ENCODE data around the gene TWF2.
"Not testable (repeated sequence)": the region's sequence is repeated elsewhere in the genome, so short reads cannot be mapped to it uniquely, and the experiment has no call there.

TWF2 gene

DNA sequence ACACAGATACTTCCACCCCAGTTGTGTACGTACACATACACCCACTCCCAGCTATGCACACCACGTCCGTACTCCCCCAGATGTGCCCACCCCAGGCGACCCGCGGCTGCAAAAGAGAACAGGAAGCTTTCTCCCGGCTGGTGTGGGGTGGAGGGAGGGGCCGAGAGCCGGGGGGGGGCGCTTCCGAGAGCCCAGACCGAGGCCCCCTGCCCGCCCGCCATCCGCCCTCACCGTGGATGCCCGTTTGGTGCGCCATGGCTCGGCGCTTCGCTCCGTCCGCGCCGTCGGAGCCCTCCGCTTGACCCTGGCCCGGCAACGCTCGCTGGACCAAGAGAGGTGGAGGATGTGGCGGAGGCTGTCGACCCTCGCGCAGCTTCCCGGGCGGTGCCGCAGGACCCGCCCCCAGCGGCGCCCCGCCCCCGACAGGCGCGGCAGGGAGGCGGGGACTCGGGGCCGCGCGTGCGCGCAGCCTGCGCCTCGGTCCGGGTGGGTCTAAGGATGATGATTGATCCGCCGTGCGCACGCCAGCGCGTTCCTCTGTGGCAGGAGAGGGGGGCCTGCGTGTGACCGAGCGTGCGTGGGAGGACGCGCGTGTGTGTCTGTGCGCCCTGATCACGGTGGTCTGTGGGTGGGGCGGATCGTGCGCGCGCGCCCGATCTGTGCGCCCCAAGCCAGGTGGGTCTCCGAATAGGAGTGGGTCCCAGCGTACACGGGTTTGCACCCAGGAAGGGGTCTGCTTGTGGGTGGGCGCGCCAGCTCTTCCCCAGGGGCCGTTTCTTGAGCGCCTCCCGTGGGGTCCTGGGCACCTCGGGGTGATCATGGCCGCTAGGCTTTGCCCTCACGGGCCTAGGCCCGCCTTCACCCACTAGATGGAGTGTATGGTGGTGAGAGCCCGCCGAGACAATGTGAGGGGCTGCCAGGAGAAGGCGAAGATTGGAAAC, at the start of gene TWF2:
Gene TWF2 (minus strand): TSS at position 398 of the 941 bp plus-strand sequence. CDS start 142 bp downstream, at position 256.
- peak; percentile 64 to 71 for DNase-seq (ENCODE audit: low read depth in 2 of 2)

DNA sequence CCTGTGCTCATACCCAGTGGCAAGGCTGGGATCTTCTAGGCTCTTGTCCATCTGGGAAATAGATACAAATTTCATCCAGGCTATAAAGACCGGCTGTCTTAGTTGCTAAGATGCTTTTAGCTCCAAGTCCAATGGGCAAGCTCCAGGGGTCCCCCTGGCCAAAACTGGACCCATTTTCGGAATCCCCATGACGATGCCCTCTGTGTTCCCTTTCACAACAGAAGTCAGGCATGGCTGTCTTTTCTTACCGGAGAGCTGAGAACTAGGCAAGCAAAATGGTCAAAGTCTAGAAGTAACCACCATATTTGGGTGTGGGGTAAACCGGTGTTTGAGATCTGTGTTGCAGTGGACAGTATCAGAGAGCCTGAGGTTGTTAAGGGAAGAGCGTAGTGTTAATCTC, 49.7 kb upstream of the TWF2 start:
- DNase-seq (ENCODE audit: low read depth in 2 of 2): no peak

DNA sequence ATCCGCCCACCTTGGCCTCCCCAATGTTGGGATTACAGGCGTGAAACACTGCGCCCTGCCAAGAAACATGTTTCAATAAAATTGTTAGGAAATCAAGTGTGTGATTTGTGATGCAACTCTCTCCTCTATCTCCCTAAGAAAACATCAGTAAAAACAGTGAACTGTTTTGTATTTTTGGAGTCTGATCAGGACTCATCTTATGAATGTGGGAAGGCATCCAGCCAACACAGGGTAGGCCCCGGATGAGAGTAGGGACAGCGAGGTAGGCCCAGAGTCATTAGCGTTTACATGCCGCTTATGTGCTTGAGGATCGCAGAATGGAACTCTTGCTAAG, 47.8 kb upstream of the TWF2 start:
- DNase-seq (ENCODE audit: low read depth in 2 of 2): no peak

DNA sequence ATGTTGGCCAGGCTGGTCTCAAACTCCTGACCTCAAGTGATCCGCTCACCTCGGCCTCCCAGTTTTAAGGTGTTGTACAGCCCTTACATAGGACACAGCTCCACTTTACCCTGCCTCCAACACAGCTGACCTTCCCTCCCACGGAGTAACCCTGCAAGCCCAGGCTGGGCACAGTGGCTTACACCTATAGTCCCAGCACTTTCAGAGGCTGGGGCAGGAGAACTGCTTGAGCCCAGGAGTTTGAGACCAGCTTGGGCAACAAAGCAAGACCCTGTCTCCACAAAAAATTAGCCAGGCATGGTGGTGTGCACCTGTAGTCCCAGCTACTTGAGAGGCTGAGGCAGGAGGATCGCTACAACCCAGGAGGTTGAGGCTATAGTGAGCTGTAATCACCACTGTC, 45.1 kb upstream of the TWF2 start:
- not testable (repeated sequence) for DNase-seq (ENCODE audit: low read depth in 2 of 2)

DNA sequence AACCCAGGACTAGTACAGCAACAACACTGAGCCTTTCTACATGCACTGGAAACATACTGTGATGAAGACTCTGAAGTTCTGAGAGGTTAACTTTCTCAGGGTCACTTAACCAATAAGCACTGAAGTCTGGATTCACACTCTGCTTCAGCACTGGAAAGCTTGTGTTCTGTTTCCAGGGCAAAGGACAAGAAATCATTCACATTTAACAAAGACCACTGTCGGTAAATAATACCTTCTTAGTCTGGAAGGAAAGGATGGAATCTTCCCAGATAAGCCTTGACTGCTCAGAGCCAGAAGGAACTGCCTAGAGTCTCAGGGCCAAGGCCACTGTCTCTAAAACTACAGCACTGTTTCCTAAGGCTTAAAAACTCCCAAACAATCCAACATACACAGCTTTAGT, 44.3 kb upstream of the TWF2 start:
- DNase-seq (ENCODE audit: low read depth in 2 of 2): no peak

DNA sequence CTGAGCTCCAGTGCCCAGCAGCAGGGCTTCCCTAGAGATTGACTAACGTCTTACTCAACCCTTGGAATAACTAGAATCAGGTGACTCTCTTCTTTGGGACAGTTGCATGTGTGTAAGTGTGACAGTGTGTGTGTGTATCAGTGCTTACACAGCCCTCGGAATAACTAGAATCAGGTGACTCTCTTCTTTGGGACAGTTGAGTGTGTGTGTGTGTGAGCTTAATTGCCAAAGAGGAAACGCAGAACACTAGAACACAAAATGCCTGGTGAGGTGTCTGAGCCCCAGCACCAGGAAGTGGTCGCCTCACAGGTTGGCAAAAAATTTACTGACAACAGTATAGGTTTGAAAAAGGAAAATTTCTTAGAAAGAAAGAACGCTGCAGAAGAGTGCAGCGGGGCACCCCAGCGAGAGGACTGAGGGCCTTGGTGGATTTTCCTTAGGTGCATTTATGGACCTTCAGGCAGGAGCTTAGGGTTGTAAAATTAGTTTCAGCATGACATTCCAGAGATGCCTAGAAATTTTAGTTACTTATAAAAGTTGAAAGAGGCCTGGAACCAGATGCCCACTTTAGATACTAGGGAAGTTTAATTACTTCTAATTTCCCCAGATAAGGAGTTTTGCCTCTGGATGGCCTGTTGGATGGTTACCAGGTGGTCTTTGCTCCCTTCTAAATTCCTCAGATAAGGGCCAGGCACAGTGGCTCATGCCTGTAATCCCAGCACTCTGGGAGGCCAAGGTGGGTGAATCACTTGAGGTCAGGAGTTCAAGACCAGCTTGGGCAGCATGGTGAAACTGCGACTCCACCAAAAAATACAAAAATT, 43.2 kb upstream of the TWF2 start:
- DNase-seq (ENCODE audit: low read depth in 2 of 2): no peak

DNA sequence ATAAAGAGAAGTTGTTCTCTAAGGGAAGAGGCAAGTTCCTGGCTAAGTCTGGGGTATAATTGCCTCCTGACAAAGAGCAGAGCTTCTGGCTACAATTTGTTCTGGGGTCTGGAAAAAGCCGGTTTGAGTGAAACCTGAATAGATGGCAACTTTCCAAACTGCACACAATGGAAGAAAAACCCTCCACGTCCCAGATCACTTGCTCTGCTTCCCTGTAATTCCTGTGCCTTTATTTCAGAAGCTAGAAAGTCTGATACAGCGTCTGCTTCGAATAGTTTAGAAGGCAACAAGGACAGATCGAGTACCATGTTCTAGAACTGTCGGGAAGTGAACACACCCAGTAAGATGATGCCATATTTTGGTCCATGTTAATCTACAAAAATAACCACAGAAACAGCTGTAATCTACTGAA, 41.1 kb upstream of the TWF2 start:
- no peak for DNase-seq (ENCODE audit: low read depth in 2 of 2)

DNA sequence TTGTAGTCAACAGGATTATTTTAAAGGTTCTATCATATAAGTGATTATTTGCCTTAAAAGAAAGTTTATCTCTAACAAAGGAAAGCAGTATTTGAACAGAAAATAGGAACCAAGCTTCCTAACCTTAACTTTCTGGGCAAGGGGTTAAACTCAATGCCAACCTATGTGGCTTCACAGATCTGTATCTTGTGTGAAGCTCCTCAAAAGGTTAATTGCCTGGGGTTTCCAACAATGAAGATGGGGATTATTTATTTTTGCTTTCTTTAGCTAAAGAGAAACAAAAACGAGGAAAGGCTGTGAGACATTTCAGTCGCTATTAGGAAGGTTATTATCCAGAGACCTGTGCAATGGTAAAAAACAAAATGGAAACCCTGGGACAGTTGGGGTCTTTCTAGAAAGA, 40.6 kb upstream of the TWF2 start:
- no peak for DNase-seq (ENCODE audit: low read depth in 2 of 2)

DNA sequence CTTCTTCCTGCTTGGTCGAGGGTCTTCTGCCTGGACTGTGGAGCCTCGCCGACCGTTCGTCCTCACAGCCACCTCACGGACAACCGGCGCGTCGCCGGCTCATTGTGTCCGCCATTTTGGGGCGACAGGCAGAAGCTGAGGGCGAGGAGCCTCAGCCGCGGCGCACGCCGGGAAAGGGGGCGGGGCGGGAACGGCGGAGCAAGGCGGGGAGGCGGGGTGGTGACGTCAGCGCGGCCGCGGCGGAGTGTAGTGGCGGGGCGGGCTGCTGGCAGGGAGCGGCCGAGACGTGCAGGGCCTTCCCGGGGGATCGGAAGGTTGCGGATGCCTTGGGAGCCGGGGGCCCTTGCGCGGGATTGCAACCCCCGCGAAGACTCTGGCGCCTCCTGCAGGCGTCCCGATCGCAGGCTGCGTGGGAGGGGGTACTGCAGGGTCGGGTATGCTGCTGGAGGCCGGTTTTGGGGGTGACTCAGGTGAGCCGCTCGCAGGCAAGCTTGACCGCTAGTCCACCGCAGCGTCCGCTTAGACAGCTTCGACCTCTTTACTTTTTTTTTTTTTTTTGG, 39.6 kb upstream of the TWF2 start, which contains the start of gene WDR82:
Gene WDR82 (minus strand): TSS at position 140 of the 560 bp plus-strand sequence. CDS start 288 bp downstream, outside the sequence.
- peak; percentile 93 to 99 for DNase-seq (ENCODE audit: low read depth in 2 of 2)

DNA sequence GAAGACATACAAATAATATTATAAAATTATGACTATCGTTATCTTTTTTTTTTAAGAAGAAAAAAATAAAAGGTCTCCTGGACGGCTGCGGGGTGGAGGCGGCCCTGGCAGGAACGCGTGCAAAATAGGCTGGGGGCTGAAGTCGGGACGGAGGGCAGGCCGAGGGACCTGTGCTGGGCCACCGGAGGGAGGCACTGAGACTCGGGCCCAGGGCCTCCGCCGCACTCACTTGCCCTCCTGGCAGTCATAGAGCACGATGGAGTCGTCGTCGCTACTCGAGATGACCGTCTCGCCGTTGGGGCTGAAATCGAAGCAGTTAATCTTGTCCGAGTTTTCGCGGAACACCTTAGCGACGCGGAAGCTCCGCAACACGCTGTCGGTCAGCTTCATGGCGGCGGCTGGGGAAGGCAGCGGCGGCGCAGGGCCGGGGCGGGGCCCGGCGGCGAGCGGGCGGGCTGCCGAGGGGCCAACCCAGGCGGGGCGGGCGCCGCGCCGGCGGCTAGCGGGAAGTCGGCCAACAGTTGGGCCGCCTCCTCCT, 39.1 kb upstream of the TWF2 start:
- DNase-seq (ENCODE audit: low read depth in 2 of 2): peak; percentile 16 to 37

DNA sequence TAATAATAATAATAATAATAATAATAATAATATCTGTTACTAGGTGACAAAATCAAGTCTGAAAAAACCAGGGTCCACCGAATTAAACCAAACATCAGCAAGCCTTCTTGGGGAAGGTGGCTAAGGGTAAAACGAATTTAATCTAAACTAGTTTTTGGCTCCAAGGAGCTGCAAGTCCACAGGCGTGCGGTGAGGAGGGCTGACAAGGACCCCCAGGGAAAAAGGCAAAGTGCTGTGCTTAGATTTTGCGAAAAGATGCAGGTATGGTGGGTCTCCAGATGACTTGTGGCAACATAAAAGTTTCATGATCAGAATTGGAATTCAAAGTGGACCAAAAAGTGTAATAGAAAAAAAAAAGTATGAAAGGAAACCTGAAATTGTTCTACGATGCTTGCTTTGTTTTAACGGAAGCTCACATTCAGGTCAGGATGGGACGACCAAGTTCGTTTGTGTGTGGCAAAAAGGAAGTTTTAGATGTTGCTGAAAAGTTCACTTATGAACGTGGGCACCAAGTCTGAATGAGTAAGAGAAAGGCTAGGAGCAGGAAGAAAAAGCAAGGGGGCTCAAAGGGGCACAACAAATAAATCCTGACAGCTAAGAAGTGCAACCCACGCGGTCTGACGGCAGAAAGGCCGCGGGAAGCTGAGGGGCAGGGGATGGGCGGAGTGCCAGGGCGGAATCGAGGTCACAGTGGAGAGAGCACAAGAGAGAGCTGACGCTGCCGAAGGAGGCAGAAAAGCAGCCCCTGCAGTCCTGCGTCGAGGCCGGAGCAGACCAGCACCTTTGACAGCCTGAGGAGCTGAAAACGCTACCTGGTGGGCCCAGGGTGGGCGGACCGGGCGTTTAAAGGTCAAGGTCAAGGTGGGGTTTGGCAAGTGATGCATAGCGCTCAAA, 38.4 kb upstream of the TWF2 start:
- DNase-seq (ENCODE audit: low read depth in 2 of 2): peak; percentile 30 to 46

DNA sequence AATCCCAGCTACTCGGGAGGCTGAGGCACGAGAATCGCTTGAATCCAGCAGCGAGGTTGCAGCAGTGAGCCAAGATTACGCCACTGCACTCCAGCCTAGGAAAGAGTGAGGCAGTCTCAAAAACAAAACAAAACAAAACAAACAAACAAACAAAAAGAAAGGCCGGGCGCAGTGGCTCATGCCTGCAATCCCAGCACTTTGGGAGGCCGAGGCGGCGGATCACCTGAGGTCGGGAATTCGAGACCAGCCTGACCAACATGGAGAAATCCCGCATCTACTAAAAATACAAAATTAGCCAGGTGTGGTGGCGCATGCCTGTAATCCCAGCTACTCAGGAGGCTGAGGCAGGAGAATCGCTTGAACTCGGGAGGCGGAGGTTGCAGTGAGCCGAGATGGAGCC, 35.8 kb upstream of the TWF2 start:
- DNase-seq (ENCODE audit: low read depth in 2 of 2): not testable (repeated sequence)

DNA sequence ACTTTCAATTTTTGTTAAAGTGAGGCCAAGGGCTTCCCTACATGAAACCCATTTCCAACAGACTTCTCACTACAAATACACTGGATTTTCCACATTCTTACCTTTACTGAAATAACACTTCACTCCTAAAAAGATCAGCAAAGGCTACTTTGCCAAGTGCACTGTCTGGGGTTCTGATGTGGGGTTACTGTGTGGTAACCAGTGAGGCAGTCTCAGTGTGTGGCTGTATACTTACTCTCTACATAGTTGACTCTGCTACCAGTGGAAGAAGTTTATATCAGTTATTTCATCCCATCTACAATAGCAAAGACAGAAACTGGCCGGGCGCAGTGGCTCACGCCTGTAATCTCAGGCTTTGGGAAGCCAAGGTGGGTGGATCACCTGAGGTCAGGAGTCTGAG, 33.9 kb upstream of the TWF2 start:
- DNase-seq (ENCODE audit: low read depth in 2 of 2): no peak

DNA sequence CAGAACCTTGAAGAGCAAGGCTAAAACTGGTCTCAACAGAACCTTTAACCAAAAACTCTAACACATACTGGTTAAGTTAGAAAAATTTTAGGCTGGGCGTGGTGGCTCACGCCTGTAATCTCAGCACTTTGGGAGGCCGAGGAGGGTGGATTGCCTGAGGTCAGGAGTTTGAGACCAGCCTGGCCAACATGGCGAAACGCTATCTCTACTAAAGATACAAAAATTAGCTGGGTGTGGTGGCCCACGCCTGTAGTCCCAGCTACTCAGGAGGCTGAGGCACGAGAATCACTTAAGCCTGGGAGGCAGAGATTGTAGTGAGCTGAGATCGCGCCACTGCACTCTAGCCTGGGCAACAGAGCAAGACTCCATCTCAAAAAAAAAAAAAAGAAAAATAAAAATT, 33.2 kb upstream of the TWF2 start:
- not testable (repeated sequence) for DNase-seq (ENCODE audit: low read depth in 2 of 2)

DNA sequence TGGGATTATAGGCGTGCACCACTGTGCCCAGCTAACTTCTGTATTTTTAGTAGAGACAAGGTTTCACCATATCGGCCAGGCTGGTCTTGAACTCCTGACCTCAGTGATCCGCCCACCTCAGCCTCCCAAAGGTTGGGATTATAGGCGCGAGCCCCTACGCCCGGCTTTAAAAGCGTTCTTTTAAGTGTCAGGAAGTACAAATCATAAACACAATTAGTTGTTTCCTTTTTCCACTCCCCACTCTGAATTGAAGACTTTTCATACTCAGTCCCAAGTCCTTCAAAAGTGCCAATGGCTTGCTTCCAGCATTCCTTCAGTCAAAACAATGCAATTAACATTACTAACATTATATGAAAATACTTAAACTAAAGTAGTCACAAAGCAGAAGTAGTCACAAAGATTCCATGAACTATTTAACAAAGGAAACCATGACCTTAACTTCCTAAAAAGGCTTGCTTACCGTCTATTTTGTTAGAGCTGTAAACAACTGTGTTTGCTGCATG, 31.3 kb upstream of the TWF2 start:
- DNase-seq (ENCODE audit: low read depth in 2 of 2): no peak

DNA sequence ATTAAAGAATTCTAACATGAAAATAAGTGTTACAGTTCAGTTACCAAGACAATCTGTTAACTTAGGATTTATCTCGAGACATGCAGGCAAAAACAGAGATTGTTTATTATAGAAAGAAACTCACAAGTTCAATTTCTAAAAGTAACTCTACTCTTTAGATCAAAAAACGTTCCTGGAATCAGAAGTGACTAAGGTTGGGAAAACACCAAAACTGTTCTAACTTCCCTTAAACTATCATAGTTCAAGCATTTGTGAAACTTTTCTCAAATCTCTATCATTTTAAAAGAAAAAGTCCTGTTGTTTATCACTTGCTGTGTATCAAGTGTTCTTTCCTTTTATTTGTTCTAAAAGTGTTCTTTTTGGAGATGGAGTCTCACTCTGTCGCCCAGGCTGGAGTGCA, 30.8 kb upstream of the TWF2 start:
- DNase-seq (ENCODE audit: low read depth in 2 of 2): no peak

DNA sequence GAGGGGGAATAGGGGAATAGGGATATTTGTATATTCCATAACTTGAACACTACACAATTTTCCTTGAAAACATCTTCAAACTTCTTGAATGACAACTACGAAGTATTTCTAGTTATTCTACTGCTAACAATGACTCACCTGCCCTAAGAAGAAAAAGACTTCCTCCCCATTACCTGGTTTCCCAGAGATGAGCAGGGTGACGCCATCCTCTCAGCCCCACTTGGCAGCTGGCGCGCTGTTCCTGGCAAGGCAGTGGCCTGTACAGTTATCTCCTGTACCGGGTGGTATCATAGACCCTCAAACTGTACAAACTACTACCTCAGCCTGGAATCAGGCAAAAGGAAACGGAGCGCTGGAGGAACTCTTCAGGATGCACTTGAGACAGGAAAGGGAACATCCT, 29.1 kb upstream of the TWF2 start:
- DNase-seq (ENCODE audit: low read depth in 2 of 2): no peak

DNA sequence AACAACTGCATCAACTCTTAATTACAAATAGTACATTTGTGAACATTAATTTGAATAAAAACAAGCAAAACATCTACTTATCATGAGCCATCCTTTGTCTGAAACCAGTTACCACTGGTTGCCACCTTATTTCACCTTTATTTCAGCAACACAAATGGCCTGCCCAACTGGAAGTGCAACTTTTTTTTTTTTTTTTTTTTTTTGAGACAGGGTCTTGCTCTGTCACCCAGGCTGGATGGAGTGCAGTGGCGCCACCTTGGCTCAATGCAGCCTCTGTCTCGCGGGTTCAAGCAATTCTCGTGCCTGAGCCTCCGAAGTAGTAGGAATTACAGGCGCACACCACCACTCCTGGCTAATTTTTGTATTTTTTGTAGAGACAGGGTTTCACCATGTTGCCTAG, 26.4 kb upstream of the TWF2 start:
- DNase-seq (ENCODE audit: low read depth in 2 of 2): no peak

DNA sequence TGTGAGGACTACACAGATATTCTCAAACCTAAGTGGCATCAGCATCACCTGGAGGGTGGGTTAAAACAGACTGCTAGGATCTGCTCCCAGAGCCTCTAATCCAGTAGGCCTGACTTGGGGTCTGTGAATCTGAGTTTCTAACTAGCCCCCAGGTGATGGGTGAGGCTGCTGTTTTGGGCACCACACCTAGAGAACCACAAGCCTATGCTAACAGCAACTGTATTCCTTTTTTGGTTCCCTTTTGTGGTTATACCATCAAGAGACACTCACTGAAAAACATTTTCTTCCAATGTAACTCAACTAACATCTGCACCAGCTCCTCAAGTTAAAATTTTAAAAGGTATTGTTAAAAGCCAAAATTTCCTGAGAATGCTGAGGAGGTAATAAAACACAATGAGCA, 23.5 kb upstream of the TWF2 start:
- no peak for DNase-seq (ENCODE audit: low read depth in 2 of 2)

DNA sequence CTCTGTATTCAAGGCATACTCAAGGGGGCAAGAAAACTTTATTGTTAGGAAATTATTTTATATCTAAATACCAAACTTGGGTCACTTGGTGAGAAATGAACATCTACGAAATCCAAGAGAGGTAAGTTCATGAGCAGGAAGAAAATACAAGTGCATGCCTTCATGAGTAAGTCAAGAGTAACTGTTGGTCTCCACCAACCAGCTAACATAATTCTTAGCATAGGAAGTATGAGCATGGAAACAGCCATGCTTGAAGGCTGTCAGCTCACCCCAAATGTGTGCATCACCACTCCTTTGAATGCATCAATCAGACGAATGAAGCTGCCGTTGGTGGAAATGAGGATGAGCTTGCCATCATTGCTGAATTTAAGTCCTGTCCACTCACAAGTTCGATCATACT, 20.5 kb upstream of the TWF2 start:
- no peak for DNase-seq (ENCODE audit: low read depth in 2 of 2)

DNA sequence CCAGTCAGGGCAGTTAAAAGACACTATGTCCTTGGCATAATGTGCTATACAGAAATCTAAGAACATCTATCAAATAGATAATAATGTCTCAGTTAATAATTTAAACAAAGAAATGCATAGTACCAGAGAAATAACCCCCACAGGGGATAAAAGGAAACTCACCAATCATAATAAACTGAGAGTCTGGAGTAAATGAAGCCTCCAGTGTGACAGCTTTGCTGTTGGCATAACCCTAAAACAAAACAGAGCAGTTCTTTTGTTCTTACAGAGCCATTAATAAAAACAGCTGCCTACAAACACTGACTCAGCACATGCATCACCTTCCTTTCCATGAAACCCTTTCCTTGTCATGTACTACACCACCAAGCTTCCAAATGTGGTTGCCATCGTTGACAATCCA, 20.1 kb upstream of the TWF2 start:
- DNase-seq (ENCODE audit: low read depth in 2 of 2): no peak

Measured in stimulated activated CD4-positive, alpha-beta T cell treated with anti-CD3 and anti-CD28 coated beads, Interleukin-1b, Interleukin-23, amount 100 ng/mL, for 1 hour (primary cell).